Mesothelial cell of epicardium (in vitro differentiated cells): ENCODE data around the gene DENND5B. TPM values are rescaled to one million over a fixed set of nuclear protein-coding genes. Genes with fewer than 3 reads are reported as not detected.
A peak's percentile ranks its signal among the peaks of the same experiment; 100 is the strongest.
"Not testable (repeated sequence)": the region's sequence is repeated elsewhere in the genome, so short reads cannot be mapped to it uniquely, and the experiment has no call there.

ENCODE experiments used
- DNase-seq, 2 experiments: peaks; one replicate each; pipeline ENCODE4 v3.0.0; 2021; ENCODE audit warnings: low spot score in 2 of 2; ENCODE audit not compliant: unreplicated experiment in 2 of 2
- H3K27ac Mint-ChIP-seq: 2 replicates; pipeline ENCODE4 v1.8.0; 2021; ENCODE audit warnings: mixed read lengths
- H3K27me3 Mint-ChIP-seq: 2 replicates; pipeline ENCODE4 v1.8.0; 2021; ENCODE audit warnings: low read depth, mixed read lengths
- H3K36me3 Mint-ChIP-seq: 2 replicates; pipeline ENCODE4 v1.8.0; 2021; ENCODE audit warnings: mixed read lengths
- H3K4me1 Mint-ChIP-seq: 2 replicates; pipeline ENCODE4 v1.8.0; 2021; ENCODE audit warnings: mixed read lengths
- H3K4me3 Mint-ChIP-seq: 2 replicates; pipeline ENCODE4 v1.8.0; 2021; ENCODE audit warnings: mild to moderate bottlenecking, moderate library complexity, mixed read lengths
- H3K9me3 Mint-ChIP-seq: 2 replicates; pipeline ENCODE4 v1.8.0; 2021; ENCODE audit warnings: mixed read lengths
- CTCF ChIP-seq: fragments of 200-600 bp; sonication (generic); IDR thresholded peaks from one replicate; pipeline ENCODE4 v1.5.0; 2021; ENCODE audit warnings: antibody characterized with exemption; ENCODE audit not compliant: unreplicated experiment
- total RNA-seq: library from RNA; stranded (reverse); gene quantifications from 3 replicates; pipeline ENCODE4 v1.2.1, GENCODE V29; 2021

DENND5B gene
- total RNA-seq, 1 donor from 2014 or later = 27.1 TPM

GRCh38 chr12:31508436-31509150 is 82.3 kb downstream of the DENND5B start:
- Mint-ChIP-seq H3K27me3 (no peaks in the 10 kb centered on the region), H3K9me3 (peaks cover 17% of the 10 kb centered on the region), H3K4me3 (no peak overlapping the region), H3K4me1 (peaks cover 27% of the 10 kb centered on the region), H3K36me3 (peaks cover 7% of the 10 kb centered on the region), H3K27ac (peak overlapping the region; percentile 61)
- no peak for TF ChIP-seq CTCF
- DNase-seq = no peak

- Mint-ChIP-seq H3K9me3 (peaks cover 17% of the 10 kb centered on the region), H3K4me1 (peaks cover 27% of the 10 kb centered on the region), H3K27ac (peak overlapping the region; percentile 61), H3K36me3 (peaks cover 7% of the 10 kb centered on the region), H3K4me3 (no peak overlapping the region), H3K27me3 (no peaks in the 10 kb centered on the region)
- no peak for TF ChIP-seq CTCF
- no peak for DNase-seq
Measured at GRCh38 chr12:31507966-31508365, 83.0 kb downstream of the DENND5B start.

- DNase-seq = no peak
- TF ChIP-seq CTCF = no peak
Measured at GRCh38 chr12:31506515-31507306, 84.2 kb downstream of the DENND5B start.

GRCh38 chr12:31504625-31505222 is 86.2 kb downstream of the DENND5B start:
- H3K27ac Mint-ChIP-seq = no peak overlapping the region
- H3K27me3 Mint-ChIP-seq = no peaks in the 10 kb centered on the region
- TF ChIP-seq CTCF = no peak
- peaks cover 17% of the 10 kb centered on the region for H3K9me3 Mint-ChIP-seq
- H3K4me3 Mint-ChIP-seq = no peak overlapping the region
- peaks cover 7% of the 10 kb centered on the region for H3K36me3 Mint-ChIP-seq
- DNase-seq = no peak
- H3K4me1 Mint-ChIP-seq = peaks cover 25% of the 10 kb centered on the region

More at GRCh38 chr12:31506515-31507306, 84.2 kb downstream of the DENND5B start:
- Mint-ChIP-seq H3K4me1 (peaks cover 27% of the 10 kb centered on the region), H3K9me3 (peaks cover 17% of the 10 kb centered on the region), H3K4me3 (no peak overlapping the region), H3K27me3 (no peaks in the 10 kb centered on the region), H3K36me3 (peaks cover 7% of the 10 kb centered on the region), H3K27ac (peak overlapping the region; percentile 63)

GRCh38 chr12:31501014-31501413 is 89.9 kb downstream of the DENND5B start:
- not testable (repeated sequence) for H3K27ac Mint-ChIP-seq, H3K9me3 Mint-ChIP-seq, DNase-seq, H3K27me3 Mint-ChIP-seq, H3K4me3 Mint-ChIP-seq, H3K36me3 Mint-ChIP-seq
- peaks cover 29% of the 10 kb centered on the region for H3K4me1 Mint-ChIP-seq

- no peak for TF ChIP-seq CTCF
- Mint-ChIP-seq H3K27me3 (no peaks in the 10 kb centered on the region), H3K36me3 (peaks cover 5% of the 10 kb centered on the region), H3K9me3 (peaks cover 2% of the 10 kb centered on the region), H3K4me3 (no peak overlapping the region), H3K27ac (no peak overlapping the region), H3K4me1 (peaks cover 35% of the 10 kb centered on the region)
- DNase-seq = no peak
Measured at GRCh38 chr12:31499567-31499966, 91.4 kb downstream of the DENND5B start.
